ENCODE data around the gene LSM12.
"Not testable (repeated sequence)": the region's sequence is repeated elsewhere in the genome, so short reads cannot be mapped to it uniquely, and the experiment has no call there.

GRCh38 chr17:44101858-44102257 is 35.4 kb upstream of the LSM12 start:
- TF ChIP-seq CTCF (IDR thresholded peaks at IDR 0.05; ENCODE audit: low read length); EZH2 (IDR thresholded peaks at IDR 0.05; ENCODE audit: borderline replicate concordance, low read length): not testable (repeated sequence)

Data from OCI-LY1 (cell line).